GDM1 (cell line): ENCODE data around the gene HPD.

Experiments
- DNase-seq: peaks from one replicate; lab custom pipeline; 2025; lab: John Stamatoyannopoulos, UW

HPD gene

GRCh38 chr12:121828306-121828705 is 30.4 kb downstream of the HPD start:
- DNase-seq, result no peak

GRCh38 chr12:121827351-121828099 is 31.1 kb downstream of the HPD start:
- DNase-seq, result no peak

- no peak for DNase-seq
Observed at GRCh38 chr12:121826318-121827150, 32.1 kb downstream of the HPD start.

- no peak for DNase-seq
Observed at GRCh38 chr12:121825041-121825523, 33.6 kb downstream of the HPD start.

GRCh38 chr12:121823727-121824115 is 34.9 kb downstream of the HPD start:
- no peak for DNase-seq

- no peak for DNase-seq
Observed at GRCh38 chr12:121823101-121823726, 35.4 kb downstream of the HPD start.

- no peak for DNase-seq
Observed at GRCh38 chr12:121822393-121823100, 36.1 kb downstream of the HPD start.

- no peak for DNase-seq
Observed at GRCh38 chr12:121820056-121820455, 38.6 kb downstream of the HPD start.

- no peak for DNase-seq
Observed at GRCh38 chr12:121819212-121819949, 39.3 kb downstream of the HPD start.

GRCh38 chr12:121817648-121818043 is 41.0 kb downstream of the HPD start:
- DNase-seq, result no peak

- DNase-seq, result no peak
Observed at GRCh38 chr12:121816925-121817647, 41.6 kb downstream of the HPD start.

- DNase-seq, result no peak
Observed at GRCh38 chr12:121815263-121815662, 43.4 kb downstream of the HPD start.

- no peak for DNase-seq
Observed at GRCh38 chr12:121814429-121815119, 44.1 kb downstream of the HPD start.

- no peak for DNase-seq
Observed at GRCh38 chr12:121813951-121814350, 44.7 kb downstream of the HPD start.

GRCh38 chr12:121812921-121813896 is 45.5 kb downstream of the HPD start:
- no peak for DNase-seq

- no peak for DNase-seq
Observed at GRCh38 chr12:121812320-121812871, 46.3 kb downstream of the HPD start.

- DNase-seq, result peak; percentile 26
Observed at GRCh38 chr12:121811434-121812319, 47.0 kb downstream of the HPD start.
